Activated gamma-delta T cell (primary cell): Measurements from ENCODE around the gene CDS2.

Experiments
- DNase-seq: peaks from one replicate; lab custom pipeline; 2025; lab: John Stamatoyannopoulos, UW

CDS2 gene

DNA sequence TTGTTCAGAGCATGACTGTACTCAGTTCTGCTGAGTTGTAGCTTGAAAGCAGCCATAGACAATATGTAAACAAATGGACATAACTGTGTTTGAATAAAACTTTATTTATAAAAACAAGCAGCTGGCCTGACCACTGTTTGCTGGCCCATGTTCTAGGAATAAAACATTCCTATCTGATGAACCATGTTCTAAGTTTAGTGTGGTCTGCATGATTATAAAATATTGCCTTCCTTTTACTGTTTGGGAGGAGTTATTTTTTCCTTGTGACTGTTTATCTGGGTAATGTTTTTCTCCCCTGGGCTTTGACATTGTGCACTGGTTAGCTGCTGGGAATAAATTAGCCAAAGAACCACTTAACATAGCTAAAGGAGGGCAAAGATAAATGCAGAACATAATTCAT lies 55.1 kb downstream of the CDS2 start:
- no peak for DNase-seq

DNA sequence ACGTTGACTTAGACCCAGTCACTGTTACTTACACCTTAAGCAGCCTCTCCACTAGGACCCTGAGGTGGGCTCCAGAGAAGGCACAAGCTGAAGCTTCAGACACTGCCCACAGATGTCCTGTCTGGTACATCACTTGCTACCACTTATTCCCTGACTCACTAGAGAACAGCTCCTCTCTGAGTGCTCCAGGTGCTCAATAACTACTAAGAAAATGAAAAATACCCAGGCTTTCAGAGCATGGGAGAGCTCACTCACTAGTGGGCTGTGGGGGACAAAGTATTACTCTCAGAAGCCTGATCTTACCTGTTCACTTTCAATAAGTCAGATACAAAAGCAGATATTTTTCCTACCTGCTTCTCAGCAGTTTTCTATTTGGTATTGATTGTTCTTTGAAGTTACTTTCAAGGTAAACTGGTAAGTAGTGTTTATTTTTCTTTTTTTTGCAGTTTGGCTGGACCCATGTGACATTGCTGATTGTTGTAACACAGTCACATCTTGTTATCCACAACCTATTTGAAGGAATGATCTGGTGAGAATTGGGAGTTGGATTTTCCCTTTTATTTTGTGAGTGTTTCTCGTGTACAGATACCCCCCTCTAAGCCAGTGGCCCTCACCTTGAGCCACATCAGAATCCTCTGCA lies 55.9 kb downstream of the CDS2 start:
- no peak for DNase-seq

DNA sequence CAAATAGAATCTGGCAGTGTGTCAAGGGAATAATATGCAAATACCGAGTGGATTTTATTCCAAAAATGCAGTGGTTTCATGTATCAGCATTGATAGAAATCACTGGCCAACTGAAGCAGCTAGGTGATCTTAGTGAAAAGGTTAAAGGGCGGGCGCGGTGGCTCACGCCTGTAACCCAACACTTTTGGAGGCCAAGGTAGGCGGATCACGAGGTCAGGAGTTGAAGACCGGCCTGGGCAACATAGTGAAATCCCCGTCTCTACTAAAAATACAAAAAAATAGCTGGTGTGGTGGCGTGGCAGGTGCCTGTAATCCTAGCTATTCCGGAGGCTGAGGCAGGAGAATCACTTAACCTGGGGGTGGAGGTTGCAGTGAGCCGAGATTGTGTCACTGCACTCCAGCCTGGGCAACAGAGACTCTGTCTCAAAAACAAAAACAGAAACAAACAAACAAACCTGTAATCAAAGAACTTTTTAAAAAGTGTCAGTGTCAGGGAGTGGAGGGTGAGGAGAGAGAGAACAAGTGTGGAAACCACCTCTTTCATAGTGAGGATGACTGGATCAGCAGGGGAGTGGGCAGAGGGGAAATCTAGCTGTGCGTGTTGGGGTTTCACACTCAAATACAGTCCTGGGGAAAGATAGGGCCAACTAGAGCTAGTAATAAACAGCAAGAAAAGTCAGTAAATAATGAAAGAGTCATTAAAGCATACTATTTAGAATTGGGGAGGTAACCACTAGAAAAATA lies 57.1 kb downstream of the CDS2 start:
- DNase-seq, result no peak

DNA sequence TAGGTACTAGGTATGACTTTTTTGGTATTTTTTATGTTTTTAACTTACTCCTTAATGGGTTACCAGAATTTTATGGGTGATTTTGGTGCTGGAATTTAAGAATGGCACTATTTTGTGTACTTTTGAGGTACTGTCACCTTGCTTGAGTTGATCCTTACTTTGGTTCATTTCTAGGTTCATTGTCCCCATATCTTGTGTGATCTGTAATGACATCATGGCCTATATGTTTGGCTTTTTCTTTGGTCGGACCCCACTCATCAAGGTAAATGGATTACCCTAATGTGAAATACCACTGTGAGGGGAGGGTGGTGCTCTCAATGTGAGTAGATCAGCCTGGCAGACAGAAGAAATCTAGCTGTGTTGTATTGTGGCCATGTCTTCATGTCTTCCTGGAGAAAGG lies 57.9 kb downstream of the CDS2 start:
- no peak for DNase-seq

DNA sequence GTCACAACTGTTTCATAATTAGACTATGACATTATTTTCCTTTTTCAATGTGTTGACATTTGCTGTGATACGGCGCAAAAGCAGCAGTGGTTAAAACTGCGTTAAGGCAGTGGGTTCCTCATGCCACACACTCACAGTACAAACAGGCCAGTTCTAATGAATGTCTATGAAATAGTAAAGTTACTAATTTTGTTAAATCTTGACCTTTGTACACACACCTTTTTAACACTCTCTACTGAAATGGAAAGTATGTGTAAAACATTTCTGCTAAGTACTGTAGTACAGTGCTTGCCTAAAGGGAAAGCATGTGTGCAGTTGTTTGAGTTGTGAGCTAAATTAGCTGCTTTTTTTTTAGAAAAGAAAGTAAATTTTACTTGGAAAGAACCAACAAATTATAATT lies 60.3 kb downstream of the CDS2 start:
- no peak for DNase-seq

DNA sequence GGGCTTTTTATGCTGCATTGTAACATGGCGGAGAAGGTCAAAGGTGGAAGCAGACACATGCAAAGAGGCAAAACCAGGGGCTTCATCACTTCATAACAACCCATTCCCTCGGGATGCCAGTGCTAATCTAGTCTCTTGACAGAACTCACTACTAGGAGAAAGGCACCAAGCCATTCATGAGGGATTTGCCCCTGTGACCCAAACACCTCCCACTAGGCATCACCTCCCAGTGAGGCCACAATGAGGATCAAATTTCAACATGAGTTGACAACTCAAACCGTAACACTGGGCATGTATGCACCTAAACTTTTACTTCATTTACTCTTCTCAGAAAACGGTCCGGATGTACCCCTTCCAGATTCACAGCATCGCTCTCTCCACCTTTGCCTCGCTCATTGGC lies 61.9 kb downstream of the CDS2 start:
- no peak for DNase-seq

DNA sequence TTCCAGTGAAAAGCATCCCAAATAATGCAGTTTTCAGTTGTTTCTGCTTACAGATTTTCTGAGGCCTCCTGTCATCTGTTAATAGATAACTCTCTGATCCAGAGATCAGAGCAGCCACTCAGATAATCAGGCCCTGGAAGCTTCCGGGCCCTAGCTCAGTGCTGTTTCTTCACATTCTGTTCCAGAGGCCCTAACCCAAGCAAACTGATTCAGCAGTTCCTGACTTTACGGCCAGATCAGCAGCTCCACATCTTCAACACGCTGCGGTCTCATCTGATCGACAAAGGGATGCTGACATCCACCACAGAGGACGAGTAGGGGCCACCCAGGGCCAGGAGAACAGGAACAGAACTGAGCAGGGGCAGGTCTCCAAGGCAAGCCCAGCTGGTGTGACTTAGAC lies 63.1 kb downstream of the CDS2 start:
- DNase-seq, result no peak

DNA sequence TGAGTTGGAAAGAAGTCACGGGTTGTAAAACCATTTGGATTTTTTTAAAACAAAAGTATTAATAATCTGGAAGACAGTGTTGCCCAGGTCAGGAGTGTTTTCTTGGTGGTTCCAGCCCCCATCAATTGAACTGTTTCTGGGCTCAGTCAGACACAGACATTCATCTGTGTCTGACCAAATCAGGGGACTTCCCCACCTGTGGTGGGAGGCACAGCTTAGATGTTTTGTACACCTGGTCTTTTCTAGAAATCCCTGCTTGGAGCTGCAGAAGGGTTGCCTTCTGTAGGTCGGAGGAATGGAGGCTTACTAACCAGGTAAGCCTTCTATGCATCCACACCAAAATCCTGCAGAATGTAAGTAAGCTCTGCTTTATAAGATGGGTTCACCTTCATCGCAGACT lies 63.6 kb downstream of the CDS2 start:
- DNase-seq, result no peak

DNA sequence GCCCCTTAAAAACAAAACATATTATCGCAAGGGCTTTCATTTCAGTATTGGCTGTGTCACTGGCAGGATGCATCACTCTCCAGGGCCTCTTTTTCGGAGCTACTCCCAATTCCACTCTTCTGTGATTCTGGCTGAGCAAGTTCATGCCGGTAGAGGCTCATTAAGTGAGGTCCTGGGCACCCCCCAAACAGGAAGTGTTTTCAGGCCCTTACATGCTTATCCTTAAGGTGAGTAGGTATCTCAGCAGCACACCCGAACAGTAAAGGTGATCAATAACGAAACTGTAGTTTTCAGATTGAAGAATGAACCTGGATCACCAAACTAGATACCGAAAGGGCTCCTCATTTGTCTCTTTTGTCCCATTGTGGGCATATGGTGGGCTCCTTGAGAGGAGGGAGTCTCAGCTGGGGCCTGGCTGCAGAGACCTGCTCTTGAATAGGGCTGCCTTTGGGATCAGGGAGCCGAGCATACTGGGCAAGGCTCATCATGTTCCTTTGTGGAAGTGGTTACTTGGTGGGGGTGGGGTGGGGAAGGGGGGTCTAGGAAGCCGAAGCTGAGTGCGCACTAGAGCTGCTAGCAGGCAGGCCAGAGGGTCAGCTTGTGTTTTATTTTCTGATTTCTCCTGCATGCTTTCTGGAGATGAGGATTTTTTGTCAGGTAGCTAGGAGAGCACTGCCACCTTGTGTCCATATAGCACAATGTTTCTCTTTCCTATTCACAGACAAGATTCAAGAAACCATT lies 65.2 kb downstream of the CDS2 start:
- no peak for DNase-seq

DNA sequence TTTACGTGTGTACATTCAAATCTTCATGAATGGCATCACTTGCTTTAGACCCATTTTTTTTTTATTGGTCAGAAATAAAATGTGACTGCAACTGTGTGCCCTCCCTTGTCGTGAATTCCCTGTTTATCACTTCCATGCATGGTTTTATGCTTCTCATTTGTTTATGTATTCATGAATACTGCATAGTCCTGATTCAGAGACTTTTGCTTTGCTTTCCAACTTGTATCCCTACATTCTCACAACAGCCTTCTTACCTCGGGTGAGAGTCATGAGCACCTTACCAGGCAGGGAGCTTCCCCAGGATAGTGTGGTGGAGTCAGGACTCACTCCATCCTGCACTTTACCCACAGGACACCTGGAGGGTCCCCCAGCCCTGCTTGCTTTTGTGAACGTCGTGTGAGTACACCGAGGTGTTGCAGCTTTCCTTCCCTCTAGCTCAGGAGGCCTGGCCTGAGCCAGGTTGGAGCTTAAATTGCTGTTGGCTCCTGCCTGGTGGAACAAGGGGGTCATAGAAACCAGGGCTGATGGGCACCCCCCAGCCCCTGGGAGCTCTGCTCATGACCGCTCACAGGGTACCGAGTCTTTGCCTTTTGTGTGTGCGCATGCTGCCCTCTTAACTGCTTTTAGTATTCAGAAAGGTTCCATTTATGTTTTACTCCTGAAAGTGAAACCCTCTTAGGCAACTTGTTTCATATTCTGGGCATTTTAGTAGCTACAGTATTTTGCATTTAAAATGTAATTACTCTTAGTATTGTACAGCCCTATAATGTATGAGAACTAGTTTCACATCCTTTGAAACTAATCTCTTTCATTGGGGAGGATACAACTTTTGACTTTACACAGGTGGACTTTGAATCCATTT lies 66.0 kb downstream of the CDS2 start:
- no peak for DNase-seq

DNA sequence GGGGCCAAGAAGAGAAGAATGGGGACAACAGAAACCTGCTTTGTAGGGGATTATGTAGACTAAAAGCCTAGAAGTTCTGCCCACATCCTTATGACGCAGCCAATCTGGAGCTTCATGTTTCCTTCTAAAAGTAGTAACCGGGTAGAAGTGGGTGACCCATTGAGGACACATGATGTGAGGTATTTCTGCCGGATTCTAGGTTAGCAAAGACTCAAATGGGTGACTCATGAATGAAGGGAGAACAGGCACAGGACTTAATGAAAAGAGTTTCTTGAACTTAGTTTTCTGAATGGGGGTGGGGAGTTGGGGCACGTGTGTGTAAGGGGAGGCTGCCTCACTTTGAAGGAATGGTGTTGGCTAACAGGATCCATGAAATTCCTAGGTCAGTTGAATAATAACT lies 68.8 kb downstream of the CDS2 start:
- DNase-seq, result no peak

DNA sequence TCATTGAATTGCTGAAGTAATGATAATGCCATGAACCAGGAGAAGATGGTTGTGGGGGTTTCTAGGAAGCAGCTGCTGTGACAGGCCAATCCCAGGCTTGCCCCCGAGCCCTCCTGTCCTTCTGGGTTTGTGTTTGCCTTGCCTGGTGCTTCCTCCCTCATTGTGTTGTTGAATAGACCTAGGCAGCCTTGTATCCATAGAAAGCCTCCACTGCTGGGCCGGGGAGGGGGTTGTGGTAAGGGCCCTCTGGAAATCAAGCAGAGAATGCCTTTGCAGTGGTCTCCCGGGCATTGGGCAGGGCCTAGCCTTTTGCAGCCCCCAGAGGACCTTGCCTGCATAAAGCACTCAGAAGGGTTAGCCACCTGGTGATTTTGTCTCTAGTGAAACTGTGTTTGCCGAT lies 69.3 kb downstream of the CDS2 start:
- no peak for DNase-seq

DNA sequence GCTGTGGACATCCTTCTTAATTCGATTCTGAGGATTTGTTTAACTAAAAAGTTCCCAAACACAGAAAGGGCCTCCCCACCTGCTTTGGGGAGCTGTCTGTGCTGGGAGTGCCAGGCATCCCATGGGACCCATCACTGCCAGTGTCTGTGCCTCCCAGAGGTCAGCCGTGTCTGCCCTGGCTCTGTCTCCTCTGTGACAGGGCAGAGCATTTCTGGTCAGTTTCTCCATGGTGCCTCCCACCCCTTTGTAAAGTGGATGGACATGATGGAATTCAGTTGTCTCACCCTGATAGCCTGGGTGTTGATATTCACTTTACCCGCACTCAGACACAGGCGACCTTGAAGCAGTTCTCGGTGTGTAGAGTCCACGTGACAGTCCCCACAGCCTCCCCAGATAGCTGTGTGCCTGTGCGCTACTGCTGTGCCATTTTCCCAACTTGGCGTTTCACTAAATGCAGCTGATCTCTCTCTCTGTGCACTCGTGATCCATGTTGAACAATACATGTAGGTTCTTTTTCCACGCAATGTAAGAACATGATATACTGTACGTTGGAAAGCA lies 70.5 kb downstream of the CDS2 start:
- DNase-seq, result no peak

DNA sequence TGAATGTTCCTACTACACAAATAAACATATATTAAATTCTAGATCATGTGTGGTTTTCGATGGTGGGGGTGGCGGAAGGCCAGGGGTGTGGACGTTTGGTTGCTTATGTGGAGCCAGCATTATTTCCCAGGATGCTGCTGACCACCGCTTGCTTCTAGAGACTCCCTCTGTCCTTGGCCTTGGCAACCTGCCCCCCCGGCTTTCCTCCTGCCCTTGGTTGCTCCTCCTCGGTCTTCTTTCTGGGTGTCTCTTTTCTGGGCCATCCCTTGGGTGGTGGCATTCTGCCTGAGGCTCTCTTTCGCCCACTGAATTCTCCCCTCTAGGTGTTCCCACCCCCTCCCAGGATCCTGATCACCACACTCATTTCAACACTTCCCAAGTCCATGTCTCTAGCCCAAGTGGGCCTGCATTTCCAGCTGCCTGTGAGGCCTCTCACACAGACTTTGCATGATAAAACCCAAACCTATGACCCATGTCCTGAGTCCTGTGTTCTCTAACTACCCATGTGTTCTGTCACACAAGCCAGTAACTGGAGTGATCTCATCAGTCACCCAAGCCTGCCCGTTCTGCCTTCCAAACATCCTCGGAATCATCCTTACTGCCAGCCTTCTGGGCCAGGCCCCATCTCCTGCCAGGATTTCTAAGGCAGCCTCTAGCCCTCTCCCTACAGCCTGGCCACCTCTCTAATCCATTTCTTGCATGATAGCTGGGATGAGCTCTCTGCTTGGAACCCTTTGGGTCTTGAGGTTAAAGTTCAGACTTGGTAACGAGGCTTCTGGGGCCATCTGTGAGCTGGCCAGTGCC lies 71.2 kb downstream of the CDS2 start:
- no peak for DNase-seq

DNA sequence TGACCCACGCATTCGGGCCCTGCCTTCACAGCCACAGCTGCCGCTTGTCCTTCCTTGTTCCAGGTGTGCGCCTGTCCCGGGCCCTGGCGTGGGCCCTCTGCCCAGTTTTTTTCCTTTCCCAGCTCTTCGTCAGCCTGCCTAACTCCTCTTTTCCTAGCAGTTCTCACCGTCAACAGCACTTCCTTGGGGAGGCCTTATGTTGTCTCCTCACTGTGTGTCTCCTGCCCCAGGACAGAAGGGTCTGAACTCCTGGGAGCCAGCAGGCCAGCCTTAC lies 71.8 kb downstream of the CDS2 start:
- no peak for DNase-seq

DNA sequence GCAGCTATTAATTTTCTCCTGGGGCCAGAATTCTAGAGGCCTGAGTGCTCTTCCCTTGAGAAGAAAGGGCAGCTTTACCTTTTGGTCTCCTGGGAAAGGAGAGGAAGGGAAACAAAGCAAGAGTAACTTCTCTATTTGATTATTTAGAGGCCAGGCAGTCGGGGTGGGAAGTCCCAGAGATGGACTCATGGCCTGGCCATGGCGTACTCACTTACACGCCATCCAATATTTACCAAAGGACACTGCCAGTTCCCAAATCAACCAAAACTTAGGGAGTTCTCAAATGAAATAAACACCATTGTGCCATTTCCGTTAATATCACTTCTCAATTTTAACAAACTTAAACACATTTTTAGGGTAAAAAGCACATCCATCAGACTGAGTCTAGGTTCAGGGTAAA lies 76.6 kb downstream of the CDS2 start:
- DNase-seq, result no peak

DNA sequence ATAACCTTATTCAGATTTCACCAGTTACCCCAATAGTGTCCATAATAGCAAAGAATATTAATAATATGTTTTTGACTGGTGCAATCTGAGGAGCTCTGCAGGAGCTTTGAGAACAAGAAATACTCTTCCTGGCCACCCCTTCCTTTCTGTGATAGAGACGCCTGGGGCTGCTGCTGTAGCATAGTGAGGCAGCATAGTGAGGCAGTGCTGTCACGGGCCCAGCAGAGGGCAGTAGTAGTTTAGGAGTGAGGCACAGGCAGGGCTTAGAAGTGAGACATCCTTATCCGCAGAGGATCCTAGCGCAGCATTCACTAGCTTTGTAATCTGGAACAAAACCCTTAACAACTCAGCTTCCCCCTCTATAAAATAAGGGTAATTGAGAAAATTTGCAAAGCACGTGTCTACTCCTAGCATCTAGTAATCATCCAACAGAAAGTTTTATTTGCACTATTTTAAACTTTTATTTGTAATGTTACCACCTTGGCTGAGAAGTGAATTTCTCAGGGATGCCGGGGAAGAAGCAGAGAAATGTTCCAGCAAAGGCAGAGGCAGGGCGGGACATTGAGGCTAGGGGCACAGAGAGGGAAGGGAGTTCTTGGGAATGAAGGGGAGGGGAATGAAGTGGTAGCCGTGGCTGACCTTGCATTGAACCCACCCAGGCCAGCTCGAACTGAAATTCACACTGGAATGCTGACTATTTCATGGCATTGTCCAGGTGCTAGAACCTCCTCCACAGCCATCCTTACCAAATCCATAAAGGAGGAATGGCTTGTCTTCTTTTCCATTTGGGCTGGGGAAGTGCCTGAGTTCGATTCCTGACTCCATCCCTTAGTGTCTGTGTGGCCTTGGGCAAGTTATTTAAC lies 78.8 kb downstream of the CDS2 start:
- DNase-seq, result no peak

DNA sequence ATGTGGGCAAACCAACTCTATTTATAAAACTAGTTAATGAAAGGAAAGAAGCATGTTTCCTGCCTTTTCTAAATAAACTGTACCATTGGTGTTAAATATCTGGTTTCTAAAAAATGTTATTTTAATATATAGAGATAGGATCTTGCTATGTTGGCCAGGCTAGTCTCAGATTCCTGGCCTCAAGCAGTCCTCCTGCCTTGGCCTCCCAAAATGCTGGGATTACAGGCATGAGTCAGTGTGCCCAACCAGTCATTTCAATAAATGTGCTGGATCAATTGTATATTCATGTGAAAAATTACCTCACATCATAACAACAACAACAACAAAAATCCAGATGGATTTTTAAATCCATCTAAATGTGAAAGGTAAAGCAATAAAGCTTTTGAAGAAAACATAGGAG lies 80.3 kb downstream of the CDS2 start:
- no peak for DNase-seq

DNA sequence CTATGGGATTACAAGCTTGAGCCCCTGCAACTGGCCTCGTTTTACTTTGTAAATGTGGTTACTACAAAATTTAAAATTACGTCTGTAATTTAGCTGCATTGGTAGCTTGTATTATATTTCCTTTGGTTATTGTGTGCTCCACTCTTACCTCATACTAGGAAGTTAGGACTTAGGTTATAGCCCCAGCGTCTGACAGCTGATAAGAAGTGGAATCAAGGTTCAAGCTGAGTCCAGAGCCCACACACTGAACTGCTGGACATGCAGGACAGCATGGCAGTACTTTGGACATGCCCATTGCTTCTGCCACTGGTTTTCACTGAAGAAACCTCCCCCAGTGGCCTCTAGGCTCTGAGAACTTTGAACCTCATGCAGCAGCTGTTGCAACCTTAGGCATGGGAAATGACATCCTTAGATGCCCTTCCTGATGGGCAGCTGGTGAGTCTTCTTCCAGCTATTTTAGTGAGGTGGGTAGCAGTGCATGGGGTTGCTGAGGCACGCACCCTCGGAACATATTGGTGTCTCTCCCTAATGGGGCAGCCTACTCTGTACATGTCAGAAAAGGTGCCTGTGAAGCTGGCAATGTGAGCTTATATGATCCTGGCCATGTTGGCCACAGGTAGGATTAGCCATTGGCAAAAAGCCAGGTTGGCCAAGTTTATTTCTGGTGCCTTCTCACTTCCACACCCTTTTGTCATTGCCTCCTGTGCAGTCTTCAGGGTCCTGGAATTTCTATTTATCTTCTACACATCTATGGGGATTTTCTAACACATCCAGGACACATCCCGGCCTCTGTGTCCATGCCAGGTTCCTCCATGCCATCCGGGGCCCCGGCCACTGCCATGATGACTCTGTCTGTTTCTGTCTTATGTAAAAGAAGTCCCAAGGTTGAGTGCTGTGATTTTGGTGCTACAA lies 85.3 kb downstream of the CDS2 start:
- no peak for DNase-seq
